Progenitor cell of endocrine pancreas (in vitro differentiated cells): ENCODE results near the gene CHRM1. TPM values are rescaled to one million over a fixed set of nuclear protein-coding genes. Genes with fewer than 3 reads are reported as not detected.

Source experiments
- DNase-seq: peaks from one replicate; pipeline ENCODE4 v3.0.0; 2021; ENCODE audit warnings: low spot score; ENCODE audit not compliant: unreplicated experiment
- H3K27ac Mint-ChIP-seq: 2 replicates; pipeline ENCODE4 v1.8.0; 2021; ENCODE audit warnings: mild to moderate bottlenecking, moderate library complexity, mixed read lengths
- H3K27me3 Mint-ChIP-seq: 2 replicates; pipeline ENCODE4 v1.8.0; 2021; ENCODE audit warnings: mixed read lengths
- H3K36me3 Mint-ChIP-seq: 2 replicates; pipeline ENCODE4 v1.8.0; 2022; ENCODE audit warnings: mixed read lengths; ENCODE audit not compliant: insufficient read depth
- H3K4me1 Mint-ChIP-seq: 2 replicates; pipeline ENCODE4 v1.8.0; 2021; ENCODE audit warnings: low read depth, mixed read lengths
- H3K4me3 Mint-ChIP-seq: 2 replicates; pipeline ENCODE4 v1.8.0; 2021; ENCODE audit warnings: low read depth, mild to moderate bottlenecking, moderate library complexity, mixed read lengths
- H3K9me3 Mint-ChIP-seq: 2 replicates; pipeline ENCODE4 v1.8.0; 2021; ENCODE audit warnings: low read depth, mixed read lengths
- CTCF ChIP-seq: fragments of 200-600 bp; sonication (generic); IDR thresholded peaks from one replicate; pipeline ENCODE4 v1.5.0; 2021; ENCODE audit warnings: antibody characterized with exemption, mild to moderate bottlenecking; ENCODE audit not compliant: unreplicated experiment
- total RNA-seq: library from RNA; stranded (reverse); gene quantifications from 2 replicates; pipeline ENCODE4 v1.2.1, GENCODE V29; 2021

Gene CHRM1
- total RNA-seq, 1 donor from 2014 or later = 0.67 TPM

GRCh38 chr11:62912268-62912667 lies 8.9 kb downstream of the CHRM1 start:
- DNase-seq = no peak
- Mint-ChIP-seq H3K4me3 (no peak overlapping the region), H3K27ac (no peak overlapping the region), H3K4me1 (peaks cover 2% of the 10 kb centered on the region), H3K36me3 (no peaks in the 10 kb centered on the region), H3K9me3 (no peaks in the 10 kb centered on the region), H3K27me3 (peaks cover 23% of the 10 kb centered on the region)
- TF ChIP-seq CTCF = no peak

- no peaks in the 10 kb centered on the region for H3K36me3 Mint-ChIP-seq
- no peak for DNase-seq
- peaks cover 18% of the 10 kb centered on the region for H3K27me3 Mint-ChIP-seq
- TF ChIP-seq CTCF = no peak
- H3K4me3 Mint-ChIP-seq = no peak overlapping the region
- peaks cover 2% of the 10 kb centered on the region for H3K4me1 Mint-ChIP-seq
- no peak overlapping the region for H3K27ac Mint-ChIP-seq
- no peaks in the 10 kb centered on the region for H3K9me3 Mint-ChIP-seq
These were observed 9.7 kb downstream of the CHRM1 start for GRCh38 chr11:62911137-62912130.

GRCh38 chr11:62910141-62910882 lies 10.9 kb downstream of the CHRM1 start:
- Mint-ChIP-seq H3K27ac (no peak overlapping the region), H3K27me3 (peaks cover 16% of the 10 kb centered on the region), H3K36me3 (no peaks in the 10 kb centered on the region), H3K4me3 (no peak overlapping the region), H3K4me1 (peaks cover 2% of the 10 kb centered on the region), H3K9me3 (no peaks in the 10 kb centered on the region)
- no peak for DNase-seq
- no peak for TF ChIP-seq CTCF

- Mint-ChIP-seq H3K27me3 (peaks cover 16% of the 10 kb centered on the region), H3K9me3 (no peaks in the 10 kb centered on the region), H3K27ac (no peak overlapping the region), H3K4me1 (peaks cover 2% of the 10 kb centered on the region), H3K36me3 (no peaks in the 10 kb centered on the region), H3K4me3 (no peak overlapping the region)
- DNase-seq = peak; percentile 49
- peak; percentile 80 for TF ChIP-seq CTCF
These were observed 11.9 kb downstream of the CHRM1 start for GRCh38 chr11:62909107-62909894.
